ENCODE results near the gene TIAM2. TPM values are rescaled to one million over a fixed set of nuclear protein-coding genes. Genes with fewer than 3 reads are reported as not detected.

TIAM2 gene
- total and polyA plus RNA-seq, 10 of the 15 experiments (the other 5 are each of a cell fraction or from before 2014, with no cell fraction given) = 1.1 to 10.5 (median 2.3) TPM

- Histone ChIP-seq H3K36me3 (ENCODE audit: control insufficient read depth in 2 of 2, insufficient read depth in 2 of 2, low read length in 1 of 2) (peaks cover 2 to 7% of the 10 kb centered on the region in 2 experiments; a peak in 3 of 4 replicates), H3K4me3 (no peak overlapping the region), H3K4me1 (ENCODE audit: control insufficient read depth, insufficient read depth, low read length) (no peaks in the 10 kb centered on the region), H3K9ac (ENCODE audit: control insufficient read depth, insufficient read depth, low read length) (no peak overlapping the region), H3K4me2 (ENCODE audit: control insufficient read depth, insufficient read depth) (no peak overlapping the region), H2AFZ (ENCODE audit: control insufficient read depth, low read depth, low read length) (no peak overlapping the region), H3K27me3 (replicated peaks in 1 of 2; ENCODE audit: control insufficient read depth in 2 of 2, insufficient read depth in 2 of 2, low read length in 1 of 2) (no peaks in the 10 kb centered on the region), H4K20me1 (ENCODE audit: control insufficient read depth, insufficient read depth) (no peaks in the 10 kb centered on the region), H3K9me3 (replicated peaks; ENCODE audit: control insufficient read depth, insufficient read depth, low read length) (no peaks in the 10 kb centered on the region; the same call in 2 of the 3 replicates), H3K79me2 (ENCODE audit: control insufficient read depth, insufficient read depth, low read length) (no peaks in the 10 kb centered on the region), H3K27ac (ENCODE audit: control insufficient read depth, insufficient read depth) (no peak overlapping the region)
- intact Hi-C loops (cut with micrococcal nuclease; ENCODE audit: unreplicated experiment) (no loop called here), in situ Hi-C loops (cut with MboI) (no loop called here)
- POLR2A ChIA-PET = interaction anchor here (1.1 kb wide), 1 partner anchor 12 kb away, joined by 3 read pairs; the partner anchor contains the start of gene TFB1M
- CTCF ChIA-PET = interaction anchor here (1.2 to 1.3 kb wide), 2 partner anchors 24 to 33 kb away, joined by 3 read pairs; no protein-coding TSS in a partner anchor
- SMC1A ChIA-PET (ENCODE audit: uncharacterized antibody, unreplicated experiment) = interaction anchor here (0.8 to 2.7 kb wide), 5 partner anchors 9 to 53 kb away, joined by 3 to 7 read pairs (median 3); no protein-coding TSS in a partner anchor
- FAIRE-seq = no peak
- DNase-seq (ENCODE audit: low read depth, low spot score) = no peak
- no TSS peak for BruUV-seq (replicated peaks)
- ATAC-seq = no peak
- 100% methylated on average over 2 of the region's 2 CpGs for WGBS (ENCODE audit: insufficient coverage, insufficient replicate concordance, low lambda C conversion rate, missing lambda C conversion rate)
- RAD21 ChIA-PET (ENCODE audit: unreplicated experiment) = no interaction called here
- TF ChIP-seq NRF1 (conservative IDR thresholded peaks at IDR 0.05; ENCODE audit: low read depth, low read length) (no peak), POLR2A (IDR thresholded peaks at IDR 0.05; ENCODE audit: low read depth, low read length) (no peak), FOXK2 (IDR thresholded peaks at IDR 0.05) (no peak), NR2C2 (IDR thresholded peaks at IDR 0.05; ENCODE audit: borderline replicate concordance, control insufficient read depth, insufficient read length, low read depth) (no peak), RAD51 (IDR thresholded peaks at IDR 0.05) (no peak), POLR2AphosphoS2 (IDR thresholded peaks at IDR 0.05; ENCODE audit: low read depth, low read length) (no peak), CHD4 (IDR thresholded peaks at IDR 0.05) (no peak), ZZZ3 (IDR thresholded peaks at IDR 0.05; ENCODE audit: control insufficient read depth, insufficient read length, low read depth) (no peak), CTCF (IDR thresholded peaks at IDR 0.05 in 2 of 3, conservative IDR thresholded peaks at IDR 0.05 in 1 of 3; ENCODE audit: control insufficient read depth in 2 of 3, extremely low read depth in 1 of 3, insufficient read depth in 1 of 3, low read depth in 3 of 3, low read length in 3 of 3) (no peak), SKIL (IDR thresholded peaks at IDR 0.05; ENCODE audit: low read depth, poor library complexity, severe bottlenecking) (no peak), CREM (IDR thresholded peaks at IDR 0.05; ENCODE audit: low read depth) (no peak), ZBTB40 (IDR thresholded peaks at IDR 0.05; ENCODE audit: borderline replicate concordance) (no peak), NFXL1 (IDR thresholded peaks at IDR 0.05; ENCODE audit: borderline replicate concordance) (no peak), SRF (IDR thresholded peaks at IDR 0.05; ENCODE audit: low read depth in 2 of 2, low read length in 2 of 2) (no peak), NKRF (conservative IDR thresholded peaks at IDR 0.05) (no peak)
Observed at GRCh38 chr6:155301867-155302266, 306.8 kb downstream of the TIAM2 start.

Data from GM12878 (cell line).